Calu3 (cell line): ENCODE data around the gene DLGAP1. TPM values are rescaled to one million over a fixed set of nuclear protein-coding genes. Genes with fewer than 3 reads are reported as not detected.

Source experiments
- BruUV-seq: library from RNA; stranded (reverse); fragments of 400-500 nt; replicated peaks from 2 replicates; lab custom pipeline; 2021; lab: Mats Ljungman, UMichigan
- CTCF ChIA-PET: fragments of 300-600 bp; sonication (Branson Sonifier 250); formaldehyde crosslinking; loops from one replicate; lab custom pipeline; 2022; ENCODE audit warnings: antibody characterized with exemption; lab: Charles Lee
- DNase-seq: peaks from one replicate; pipeline ENCODE4 v3.0.0; 2022
- H3K27ac Mint-ChIP-seq: one replicate; pipeline ENCODE4 v1.8.0; 2022; ENCODE audit warnings: mixed read lengths; ENCODE audit not compliant: unreplicated experiment
- H3K27me3 Mint-ChIP-seq: one replicate; pipeline ENCODE4 v1.8.0; 2022; ENCODE audit warnings: mixed read lengths; ENCODE audit not compliant: unreplicated experiment
- H3K36me3 Mint-ChIP-seq: one replicate; pipeline ENCODE4 v1.8.0; 2022; ENCODE audit warnings: mild to moderate bottlenecking, moderate library complexity, mixed read lengths; ENCODE audit not compliant: insufficient read depth, unreplicated experiment
- H3K4me1 Mint-ChIP-seq: one replicate; pipeline ENCODE4 v1.8.0; 2022; ENCODE audit warnings: mild to moderate bottlenecking, low read depth, mixed read lengths; ENCODE audit not compliant: unreplicated experiment
- H3K4me3 Mint-ChIP-seq: one replicate; pipeline ENCODE4 v1.8.0; 2022; ENCODE audit warnings: mild to moderate bottlenecking, low read depth, moderate library complexity, mixed read lengths; ENCODE audit not compliant: unreplicated experiment
- H3K9me3 Mint-ChIP-seq: one replicate; pipeline ENCODE4 v1.8.0; 2022; ENCODE audit warnings: low read depth, mixed read lengths; ENCODE audit not compliant: unreplicated experiment
- intact Hi-C: fragments of 100-400 bp; cut with micrococcal nuclease; formaldehyde crosslinking; loops from one replicate; pipeline ENCODE4 v1.10.0; 2022; ENCODE audit not compliant: unreplicated experiment
- total RNA-seq: library from RNA; stranded (reverse); gene quantifications from 2 replicates; pipeline ENCODE4 v1.2.3, GENCODE V29; 2022
- TF ChIP-seq, protein P1 (sequence below): fragments of 200-600 bp; IDR thresholded peaks from one replicate; pipeline ENCODE4 v1.8.0; 2022; ENCODE audit warnings: antibody characterized with exemption; ENCODE audit not compliant: unreplicated experiment

Gene DLGAP1
- total RNA-seq, 1 experiment from 2014 or later: 9.0 TPM

DNA sequence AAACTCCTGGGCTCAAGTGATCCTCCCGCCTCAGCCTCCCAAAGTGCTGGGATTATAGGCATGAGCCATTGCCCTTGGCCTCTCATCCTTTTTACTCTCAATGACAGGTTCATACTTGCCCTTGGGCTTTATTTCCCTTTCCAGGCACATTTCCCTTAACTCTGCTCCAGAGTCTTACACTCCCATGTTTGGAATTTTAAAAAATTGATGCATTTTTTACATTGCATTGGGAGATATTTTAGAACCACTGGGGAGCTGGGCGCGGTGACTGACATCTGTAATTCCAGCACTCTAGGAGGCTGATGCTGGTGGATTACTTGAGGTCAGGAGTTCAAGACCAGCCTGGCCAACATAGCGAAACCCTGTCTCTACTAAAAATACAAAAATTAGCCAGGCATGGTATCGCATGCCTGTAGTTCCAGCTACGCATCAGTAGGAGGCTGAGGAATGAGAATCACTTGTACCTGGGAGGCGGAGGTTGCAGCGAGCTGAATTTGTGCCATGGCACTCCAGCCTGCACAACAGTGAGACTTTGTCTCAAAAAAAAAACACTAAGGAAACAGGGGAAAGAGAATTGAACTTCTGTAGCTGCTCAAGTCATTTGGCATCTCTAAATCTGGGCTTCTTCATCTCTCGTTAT, 986.9 kb downstream of the DLGAP1 start:
- no peak overlapping the region for H3K27ac Mint-ChIP-seq
- DNase-seq: no peak
- no peaks in the 10 kb centered on the region for H3K27me3 Mint-ChIP-seq
- no peaks in the 10 kb centered on the region for H3K4me1 Mint-ChIP-seq
- no peaks in the 10 kb centered on the region for H3K9me3 Mint-ChIP-seq
- H3K36me3 Mint-ChIP-seq: peaks cover 14% of the 10 kb centered on the region
- intact Hi-C loops: no loop called here
- CTCF ChIA-PET: interaction anchor here (1.1 kb wide), 1 partner anchor 9 kb away, joined by 3 read pairs; no protein-coding TSS in a partner anchor
- TF ChIP-seq, protein P1, sequence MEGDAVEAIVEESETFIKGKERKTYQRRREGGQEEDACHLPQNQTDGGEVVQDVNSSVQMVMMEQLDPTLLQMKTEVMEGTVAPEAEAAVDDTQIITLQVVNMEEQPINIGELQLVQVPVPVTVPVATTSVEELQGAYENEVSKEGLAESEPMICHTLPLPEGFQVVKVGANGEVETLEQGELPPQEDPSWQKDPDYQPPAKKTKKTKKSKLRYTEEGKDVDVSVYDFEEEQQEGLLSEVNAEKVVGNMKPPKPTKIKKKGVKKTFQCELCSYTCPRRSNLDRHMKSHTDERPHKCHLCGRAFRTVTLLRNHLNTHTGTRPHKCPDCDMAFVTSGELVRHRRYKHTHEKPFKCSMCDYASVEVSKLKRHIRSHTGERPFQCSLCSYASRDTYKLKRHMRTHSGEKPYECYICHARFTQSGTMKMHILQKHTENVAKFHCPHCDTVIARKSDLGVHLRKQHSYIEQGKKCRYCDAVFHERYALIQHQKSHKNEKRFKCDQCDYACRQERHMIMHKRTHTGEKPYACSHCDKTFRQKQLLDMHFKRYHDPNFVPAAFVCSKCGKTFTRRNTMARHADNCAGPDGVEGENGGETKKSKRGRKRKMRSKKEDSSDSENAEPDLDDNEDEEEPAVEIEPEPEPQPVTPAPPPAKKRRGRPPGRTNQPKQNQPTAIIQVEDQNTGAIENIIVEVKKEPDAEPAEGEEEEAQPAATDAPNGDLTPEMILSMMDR: no peak
- H3K4me3 Mint-ChIP-seq: no peak overlapping the region
- no TSS peak for BruUV-seq

DNA sequence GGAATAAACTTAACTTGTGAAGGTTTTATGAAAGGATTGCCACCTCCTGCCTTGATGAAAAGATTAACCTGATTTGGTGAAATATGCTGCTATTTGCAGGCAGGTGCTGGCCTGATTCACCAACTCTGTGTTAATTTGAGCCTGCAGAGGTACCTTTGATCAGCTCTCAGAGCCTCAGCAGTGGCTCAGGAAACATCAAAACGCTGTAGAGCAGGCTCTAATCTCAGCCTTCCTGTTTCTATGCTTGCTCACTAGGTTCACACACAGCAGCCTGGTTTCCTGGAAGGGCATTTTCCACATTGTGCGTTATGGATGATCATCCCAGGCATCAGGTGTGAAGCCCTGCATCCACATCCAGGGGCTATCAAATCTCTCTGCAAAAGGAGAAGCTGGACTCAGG, 988.2 kb downstream of the DLGAP1 start:
- CTCF ChIA-PET: interaction anchor here (0.6 to 1.5 kb wide), 4 partner anchors 127 to 898 kb away, joined by 3 to 4 read pairs (median 3); no protein-coding TSS in a partner anchor
- no peak overlapping the region for H3K4me3 Mint-ChIP-seq
- H3K27me3 Mint-ChIP-seq: no peaks in the 10 kb centered on the region
- intact Hi-C loops: no loop called here
- no TSS peak for BruUV-seq
- no peak for DNase-seq
- peaks cover 27% of the 10 kb centered on the region for H3K36me3 Mint-ChIP-seq
- no peak overlapping the region for H3K27ac Mint-ChIP-seq
- peaks cover 6% of the 10 kb centered on the region for H3K4me1 Mint-ChIP-seq
- TF ChIP-seq, protein P1: no peak
- H3K9me3 Mint-ChIP-seq: no peaks in the 10 kb centered on the region

DNA sequence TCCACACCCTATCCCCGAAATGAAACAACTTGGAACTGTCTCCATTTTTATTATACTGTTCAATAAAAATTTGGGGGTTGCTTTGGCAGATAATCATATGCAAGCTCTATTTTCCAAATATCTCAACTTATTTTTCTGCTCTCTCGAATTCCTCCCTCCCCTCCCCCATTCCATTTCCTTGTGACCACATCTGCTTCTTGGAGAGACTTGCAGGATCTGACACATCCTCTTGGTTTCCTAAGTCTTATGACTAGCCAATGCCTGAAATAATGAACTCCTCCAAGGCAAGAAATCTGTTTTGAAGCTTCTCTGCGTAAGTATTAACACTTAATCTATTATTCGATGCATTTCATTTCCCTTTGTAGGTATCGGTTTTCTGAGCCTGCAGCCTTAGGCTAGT, 989.1 kb downstream of the DLGAP1 start:
- intact Hi-C loops: no loop called here
- H3K36me3 Mint-ChIP-seq: peaks cover 35% of the 10 kb centered on the region
- no peak overlapping the region for H3K4me3 Mint-ChIP-seq
- peak overlapping the region; percentile 52 for H3K27ac Mint-ChIP-seq
- no TSS peak for BruUV-seq
- no peaks in the 10 kb centered on the region for H3K27me3 Mint-ChIP-seq
- TF ChIP-seq, protein P1: no peak
- no peaks in the 10 kb centered on the region for H3K9me3 Mint-ChIP-seq
- CTCF ChIA-PET: interaction anchor here (0.6 to 1.5 kb wide), 3 partner anchors 128 to 200 kb away, joined by 3 to 4 read pairs (median 3); no protein-coding TSS in a partner anchor
- H3K4me1 Mint-ChIP-seq: peaks cover 8% of the 10 kb centered on the region
- DNase-seq: no peak

DNA sequence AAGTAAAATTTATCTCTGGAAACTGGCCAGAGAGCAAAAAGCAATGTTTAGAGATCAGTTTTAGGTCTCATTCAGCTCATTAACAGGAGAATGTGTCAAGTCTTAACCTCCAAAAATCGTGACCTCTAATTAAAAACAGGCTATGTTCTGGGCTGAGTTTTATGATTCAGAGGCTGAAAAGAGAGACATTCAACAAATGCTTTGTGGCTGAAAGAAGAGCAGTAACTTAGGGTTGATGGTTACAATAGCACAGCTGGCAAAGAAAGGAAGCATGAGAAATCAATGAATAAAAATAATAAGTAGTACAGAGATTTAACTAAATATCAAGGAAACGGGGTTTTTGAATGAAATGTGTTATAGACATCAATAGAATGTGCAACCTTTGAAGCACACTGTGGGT, 992.1 kb downstream of the DLGAP1 start:
- H3K36me3 Mint-ChIP-seq: peaks cover 57% of the 10 kb centered on the region
- TF ChIP-seq, protein P1: no peak
- H3K4me1 Mint-ChIP-seq: peaks cover 24% of the 10 kb centered on the region
- H3K27me3 Mint-ChIP-seq: no peaks in the 10 kb centered on the region
- CTCF ChIA-PET: interaction anchor here (0.7 kb wide), 1 partner anchor 51 kb away, joined by 3 read pairs; no protein-coding TSS in a partner anchor
- no peak overlapping the region for H3K4me3 Mint-ChIP-seq
- DNase-seq: no peak
- intact Hi-C loops: no loop called here
- no TSS peak for BruUV-seq
- no peaks in the 10 kb centered on the region for H3K9me3 Mint-ChIP-seq
- H3K27ac Mint-ChIP-seq: peak overlapping the region; percentile 48
